Lower leg skin (tissue), 4 donors: ENCODE results near the gene GPX5. TPM values are rescaled to one million over a fixed set of nuclear protein-coding genes. Genes with fewer than 3 reads are reported as not detected.
"Not testable (repeated sequence)": the region's sequence is repeated elsewhere in the genome, so short reads cannot be mapped to it uniquely, and the experiment has no call there.

Experiments used
- DNase-seq, 2 donors: peaks; one replicate each; pipeline ENCODE4 v3.0.0-alpha.2; 2019; ENCODE audit warnings: low spot score in 2 of 2
- H3K4me3 ChIP-seq: fragments of 200-600 bp; sonication (generic); 2 replicates; pipeline ENCODE4 v1.5.1; 2017; ENCODE audit warnings: mild to moderate bottlenecking, low read depth; ENCODE audit not compliant: poor library complexity, severe bottlenecking
- POLR2A ChIP-seq, 2 donors: fragments of 450-650 bp; IDR thresholded peaks; one replicate each; pipeline ENCODE4 v1.6.1; 2016 to 2017; ENCODE audit warnings: antibody characterized with exemption in 2 of 2, mild to moderate bottlenecking in 1 of 2, moderate library complexity in 1 of 2
- WGBS, 2 donors: methylation state at CpG; one replicate each; pipeline ENCODE4 v1.1.5; 2018; 5-methylcytosine and 5-hydroxymethylcytosine counted together
- intact Hi-C: fragments of 100-400 bp; cut with DNase I; formaldehyde crosslinking; loops from one replicate; pipeline ENCODE4 v1.15.0; 2023; ENCODE audit warnings: low total_unique reads
- total RNA-seq, 4 donors: library from RNA; depleted of rRNA; stranded (reverse); fragments of >200 nt; gene quantifications; one replicate each; pipeline ENCODE4 v1.1.0, GENCODE V29; 2016
- TF ChIP-seq, protein P1 (sequence below), 3 donors: fragments of 450-650 bp; IDR thresholded peaks; one replicate each; pipeline ENCODE4 v1.5.1; 2016; ENCODE audit warnings: antibody characterized with exemption in 3 of 3, mild to moderate bottlenecking in 3 of 3, moderate library complexity in 2 of 3

GPX5 gene
- total RNA-seq, 4 donors from 2014 or later = not detected

DNA sequence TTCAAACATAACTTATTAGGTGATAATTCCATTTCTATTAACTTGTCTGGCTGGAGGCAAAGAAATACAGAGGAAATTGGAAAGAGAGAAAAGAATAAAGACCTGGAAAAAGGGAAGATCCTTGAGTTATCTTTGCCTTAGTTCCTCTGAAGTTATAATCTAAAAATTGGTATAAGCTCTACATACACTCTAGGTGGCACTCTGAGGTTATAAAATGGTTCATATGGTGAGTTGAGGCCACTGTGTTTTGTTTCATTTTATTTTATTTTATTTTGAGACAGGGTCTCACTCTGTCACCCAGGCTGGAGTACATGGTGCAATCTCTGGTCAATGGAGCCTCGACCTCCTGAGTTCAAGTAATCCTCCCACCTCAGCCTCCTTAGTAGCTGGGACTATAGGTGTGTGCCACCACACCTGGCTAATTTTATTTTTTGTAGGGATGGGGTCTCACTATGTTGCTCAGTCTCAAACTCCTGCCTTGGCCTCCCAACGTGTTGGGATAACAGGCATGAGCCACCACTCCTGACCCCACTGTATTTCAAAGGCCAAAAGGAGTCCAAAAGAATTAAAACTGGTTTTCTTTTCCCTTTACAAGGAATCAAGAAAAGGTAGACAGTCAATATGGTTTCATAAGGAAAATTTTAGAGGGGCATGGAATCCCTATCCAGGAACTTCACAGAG, 29.4 kb upstream of the GPX5 start:
- DNase-seq = no peak
- H3K4me3 ChIP-seq = no peak overlapping the region
- no peak for TF ChIP-seq POLR2A (IDR thresholded peaks at IDR 0.05)
- TF ChIP-seq, protein P1, sequence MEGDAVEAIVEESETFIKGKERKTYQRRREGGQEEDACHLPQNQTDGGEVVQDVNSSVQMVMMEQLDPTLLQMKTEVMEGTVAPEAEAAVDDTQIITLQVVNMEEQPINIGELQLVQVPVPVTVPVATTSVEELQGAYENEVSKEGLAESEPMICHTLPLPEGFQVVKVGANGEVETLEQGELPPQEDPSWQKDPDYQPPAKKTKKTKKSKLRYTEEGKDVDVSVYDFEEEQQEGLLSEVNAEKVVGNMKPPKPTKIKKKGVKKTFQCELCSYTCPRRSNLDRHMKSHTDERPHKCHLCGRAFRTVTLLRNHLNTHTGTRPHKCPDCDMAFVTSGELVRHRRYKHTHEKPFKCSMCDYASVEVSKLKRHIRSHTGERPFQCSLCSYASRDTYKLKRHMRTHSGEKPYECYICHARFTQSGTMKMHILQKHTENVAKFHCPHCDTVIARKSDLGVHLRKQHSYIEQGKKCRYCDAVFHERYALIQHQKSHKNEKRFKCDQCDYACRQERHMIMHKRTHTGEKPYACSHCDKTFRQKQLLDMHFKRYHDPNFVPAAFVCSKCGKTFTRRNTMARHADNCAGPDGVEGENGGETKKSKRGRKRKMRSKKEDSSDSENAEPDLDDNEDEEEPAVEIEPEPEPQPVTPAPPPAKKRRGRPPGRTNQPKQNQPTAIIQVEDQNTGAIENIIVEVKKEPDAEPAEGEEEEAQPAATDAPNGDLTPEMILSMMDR (IDR thresholded peaks at IDR 0.05) = no peak
- intact Hi-C loops = no loop called here
- 41 to 44% methylated on average over 2 of the region's 2 CpGs for WGBS, 2 donors

DNA sequence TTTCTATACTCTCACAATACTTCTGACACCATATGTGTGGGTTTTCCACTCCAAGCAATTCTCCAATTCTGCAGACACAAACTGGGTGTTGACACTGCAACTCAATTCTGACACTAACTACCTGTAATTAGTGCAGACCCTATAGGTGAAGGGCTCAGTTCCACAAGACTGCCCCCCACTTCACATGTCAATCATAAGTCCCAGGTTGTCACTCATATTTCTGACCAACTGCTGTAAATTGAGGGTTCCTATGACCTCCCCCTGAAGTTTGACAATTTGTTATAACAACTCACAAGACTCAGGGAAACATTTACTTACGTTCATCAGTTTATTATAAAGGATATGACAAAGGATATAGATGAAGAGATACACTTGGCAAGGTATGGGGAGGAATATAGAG, 28.4 kb upstream of the GPX5 start:
- no peak overlapping the region for H3K4me3 ChIP-seq
- no peak for DNase-seq
- TF ChIP-seq, protein P1 (IDR thresholded peaks at IDR 0.05) = no peak
- TF ChIP-seq POLR2A (IDR thresholded peaks at IDR 0.05) = no peak
- intact Hi-C loops = no loop called here
- WGBS, 2 donors = 67 to 77% methylated on average over 1 of the region's 1 CpG

DNA sequence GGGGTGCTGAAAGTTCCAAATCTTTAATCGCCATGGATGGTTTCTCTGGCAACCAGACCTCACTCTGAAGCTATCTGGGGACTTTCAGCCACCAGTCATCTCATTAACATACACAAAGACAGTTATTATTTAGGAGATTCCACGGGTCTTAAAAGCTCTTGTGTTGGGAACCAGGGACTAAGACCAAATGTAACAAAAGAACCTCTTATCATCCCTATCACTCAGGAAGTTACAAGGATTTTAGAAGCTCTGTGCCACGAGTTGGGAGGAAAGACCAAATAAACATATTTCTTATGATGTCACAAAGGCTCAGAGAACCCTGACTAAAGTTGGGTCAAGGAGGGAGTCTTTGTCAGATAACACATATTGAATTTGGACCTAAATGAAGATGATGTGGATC, 27.8 kb upstream of the GPX5 start:
- TF ChIP-seq, protein P1 (IDR thresholded peaks at IDR 0.05) = no peak
- TF ChIP-seq POLR2A (IDR thresholded peaks at IDR 0.05) = no peak
- DNase-seq = no peak
- 40 to 47% methylated on average over 3 of the region's 3 CpGs for WGBS, 2 donors
- no peak overlapping the region for H3K4me3 ChIP-seq
- intact Hi-C loops = no loop called here

DNA sequence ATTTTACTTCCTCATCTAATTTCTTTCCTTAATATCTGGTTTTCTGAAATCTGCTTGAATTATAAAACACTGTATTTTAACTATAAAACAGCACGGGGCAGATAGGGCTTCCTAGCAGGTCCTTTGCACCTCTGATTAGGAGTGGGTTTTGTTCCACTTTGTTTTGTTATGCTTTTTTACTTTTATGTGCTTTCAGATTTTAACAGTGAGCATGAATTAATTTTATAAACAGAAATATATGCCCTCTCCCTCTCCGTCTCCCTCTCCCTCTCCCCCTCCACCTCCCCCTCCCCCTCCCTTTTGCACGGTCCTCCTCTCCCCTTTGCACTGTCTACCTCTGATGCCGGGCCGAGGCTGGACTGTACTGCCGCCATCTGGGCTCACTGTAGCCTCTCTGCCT, 24.4 kb upstream of the GPX5 start:
- WGBS, 2 donors = 91% methylated on average over 6 of the region's 6 CpGs
- no peak for DNase-seq
- H3K4me3 ChIP-seq = no peak overlapping the region

DNA sequence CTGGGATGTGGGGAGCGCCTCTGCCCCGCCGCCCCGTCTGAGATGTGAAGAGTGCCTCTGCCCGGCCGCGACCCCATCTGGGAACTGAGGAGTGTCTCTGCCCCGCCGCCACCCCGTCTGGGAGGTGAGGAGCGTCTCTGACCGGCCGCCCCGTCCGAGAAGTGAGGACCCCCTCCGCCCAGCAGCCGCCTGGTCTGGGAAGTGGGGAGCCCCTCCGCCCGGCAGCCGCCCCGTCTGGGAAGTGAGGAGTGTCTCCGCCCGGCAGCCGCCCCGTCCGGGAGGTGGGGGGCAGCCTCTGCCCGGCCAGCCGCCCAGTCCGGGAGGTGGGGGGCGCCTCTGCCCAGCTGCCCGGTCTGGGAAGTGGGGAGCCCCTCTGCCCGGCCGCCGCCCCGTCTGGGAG, 23.5 kb upstream of the GPX5 start:
- WGBS, 2 donors = 93% methylated on average over 22 to 33 of the region's 35 CpGs
- DNase-seq, intact Hi-C loops: not testable (repeated sequence)

More for the DNA sequence above, 24.4 kb upstream of the GPX5 start:
- intact Hi-C loops = no loop called here
- TF ChIP-seq POLR2A (IDR thresholded peaks at IDR 0.05) = no peak
- TF ChIP-seq, protein P1 (IDR thresholded peaks at IDR 0.05) = no peak

DNA sequence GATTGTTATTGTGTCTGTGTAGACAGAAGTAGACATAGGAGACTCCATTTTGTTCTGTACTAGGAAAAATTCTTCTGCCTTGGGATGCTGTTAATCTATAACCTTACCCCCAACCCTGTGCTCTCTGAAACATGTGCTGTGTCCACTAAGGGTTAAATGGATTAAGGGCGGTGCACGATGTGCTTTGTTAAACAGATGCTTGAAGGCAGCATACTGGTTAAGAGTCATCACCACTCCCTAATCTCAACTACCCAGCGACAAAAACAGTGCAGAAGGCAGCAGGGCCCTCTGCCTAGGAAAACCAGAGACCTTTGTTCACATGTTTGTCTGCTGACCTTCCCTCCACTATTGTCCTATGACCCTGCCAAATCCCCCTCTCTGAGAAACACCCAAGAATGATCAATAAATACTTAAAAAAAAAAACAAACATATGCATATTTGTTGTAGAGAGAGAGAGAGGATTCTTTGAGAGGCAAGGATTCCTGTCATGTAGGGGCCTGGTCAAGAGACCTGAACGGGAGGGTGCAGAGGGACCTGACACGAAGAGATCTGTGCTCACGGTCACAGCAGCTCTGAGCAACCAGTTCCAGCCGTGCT, 22.9 kb upstream of the GPX5 start:
- H3K4me3 ChIP-seq, DNase-seq, intact Hi-C loops: not testable (repeated sequence)
- WGBS, 2 donors = 65 to 69% methylated on average over 7 of the region's 7 CpGs

More for the DNA sequence above, 23.5 kb upstream of the GPX5 start:
- H3K4me3 ChIP-seq = not testable (repeated sequence)

DNA sequence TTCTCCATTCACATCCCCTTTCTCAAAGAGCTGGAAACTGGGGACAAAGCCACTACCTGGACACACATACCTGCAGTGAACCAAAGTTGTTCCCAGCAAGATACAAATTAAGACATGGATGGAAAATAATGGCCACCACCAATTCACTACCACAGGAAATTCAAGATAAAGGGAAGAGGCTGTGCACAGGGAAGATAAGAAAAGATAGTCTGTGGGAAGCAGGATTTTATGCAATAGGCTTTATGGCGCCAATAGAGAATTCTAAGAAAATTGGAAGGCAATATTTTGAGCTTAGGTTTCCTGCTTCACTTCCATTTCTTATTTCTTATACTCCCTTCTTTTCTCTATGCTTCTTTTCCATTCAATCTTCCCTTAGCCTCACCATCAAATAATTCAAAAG, 19.9 kb upstream of the GPX5 start:
- TF ChIP-seq POLR2A (IDR thresholded peaks at IDR 0.05) = no peak
- TF ChIP-seq, protein P1 (IDR thresholded peaks at IDR 0.05) = no peak
- no peak overlapping the region for H3K4me3 ChIP-seq
- no peak for DNase-seq
- intact Hi-C loops = no loop called here
- 91 to 93% methylated on average over 1 of the region's 1 CpG for WGBS, 2 donors
